Gastrocnemius medialis (tissue), 4 donors: Measurements from ENCODE around the gene MYCBP. TPM values are rescaled to one million over a fixed set of nuclear protein-coding genes. Genes with fewer than 3 reads are reported as not detected.
A peak's percentile ranks its signal among the peaks of the same experiment; 100 is the strongest.

Source experiments
- ATAC-seq, 2 donors: fragments of 150-250 bp; one replicate each; pipeline ENCODE4 v1.9.1; 2016
- DNase-seq, 2 donors: peaks; one replicate each; pipeline ENCODE4 v3.0.0-alpha.2; 2019
- H3K27ac ChIP-seq, 4 donors: fragments of 200-600 bp; sonication (generic); 1 replicate in 1 of 4; 2 replicates in 3 of 4; pipeline ENCODE4 v1.5.1; 2016 to 2018; ENCODE audit warnings: mild to moderate bottlenecking in 2 of 4, moderate library complexity in 1 of 4
- H3K27me3 ChIP-seq, 3 donors: fragments of 200-600 bp; sonication (generic) in 2 of 3; 1 replicate in 1 of 3; 2 replicates in 2 of 3; pipeline versions ENCODE4 v1.5.1 to v1.6.0; 2016 to 2019; ENCODE audit warnings: mild to moderate bottlenecking in 1 of 3, moderate library complexity in 1 of 3
- H3K36me3 ChIP-seq, 2 donors: fragments of 200-600 bp; sonication (generic) in 1 of 2; one replicate each; pipeline ENCODE4 v1.5.1; 2017 to 2018
- H3K4me1 ChIP-seq, 2 donors: fragments of 200-600 bp; sonication (generic) in 1 of 2; one replicate each; pipeline ENCODE4 v1.5.1; 2016 to 2017; ENCODE audit warnings: mild to moderate bottlenecking in 2 of 2
- H3K4me3 ChIP-seq, 4 donors: fragments of 200-600 bp; sonication (generic) in 3 of 4; 1 replicate in 1 of 4; 2 replicates in 3 of 4; pipeline ENCODE4 v1.5.1; 2016 to 2019; ENCODE audit warnings: mild to moderate bottlenecking in 2 of 4
- H3K9me3 ChIP-seq, 3 donors: fragments of 200-600 bp; sonication (generic) in 2 of 3; 1 replicate in 1 of 3; 2 replicates in 2 of 3; pipeline ENCODE4 v1.5.1; 2016 to 2019
- POLR2A ChIP-seq, 2 donors: fragments of 450-650 bp; IDR thresholded peaks; one replicate each; pipeline ENCODE4 v1.6.1; 2017; ENCODE audit warnings: antibody characterized with exemption in 2 of 2, mild to moderate bottlenecking in 2 of 2, moderate library complexity in 2 of 2
- in situ Hi-C, 4 donors: fragments of 200-750 bp; cut with MboI; loops; one replicate each; pipeline versions ENCODE4 v1.15.0 to v1.8.0; 2017; ENCODE audit warnings: low sequenced_read_pairs in 4 of 4
- intact Hi-C: fragments of 100-400 bp; cut with DNase I; formaldehyde crosslinking; loops from one replicate; pipeline ENCODE4 v1.15.1; 2023; ENCODE audit warnings: low total_unique reads
- total RNA-seq, 4 donors: library from RNA; depleted of rRNA; stranded (reverse); fragments of >200 nt; gene quantifications; one replicate each; pipeline versions ENCODE4 v1.1.0 to v1.2.3, GENCODE V29; 2016
- TF ChIP-seq, protein P1 (sequence below), 5 experiments: fragments of 450-650 bp in 3 of 5; fragments of 200-600 bp in 2 of 5; sonication (generic) in 2 of 5; IDR thresholded peaks in 4 of 5; conservative IDR thresholded peaks in 1 of 5; 1 replicate in 4 of 5; 2 replicates in 1 of 5; pipeline ENCODE4 v1.5.1; 2016 to 2019; ENCODE audit warnings: antibody characterized with exemption in 5 of 5, mild to moderate bottlenecking in 3 of 5, moderate library complexity in 3 of 5

MYCBP gene
- total RNA-seq, 4 donors from 2014 or later = 9.8 to 22.3 (median 13.5) TPM

DNA sequence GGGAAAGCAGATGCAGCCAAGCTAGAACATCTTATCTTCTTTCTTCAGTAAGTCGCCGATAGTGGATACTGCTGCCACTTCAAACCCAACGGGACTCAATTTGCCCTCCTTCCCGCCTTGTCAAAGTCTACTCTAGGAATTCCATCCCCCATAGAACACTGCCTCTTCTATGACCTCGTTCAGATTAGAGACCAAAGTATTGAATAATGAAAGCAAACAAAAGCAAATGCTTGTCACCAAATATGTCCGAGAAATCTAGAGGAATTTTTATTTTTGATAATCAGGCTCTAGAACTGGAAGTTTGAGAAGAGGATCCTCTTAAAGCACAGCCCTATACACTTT lies 12.7 kb downstream of the MYCBP start:
- H3K4me1 ChIP-seq = peaks cover 45 to 65% of the 10 kb centered on the region in 2 donors
- peak overlapping the region; percentile 88 to 95 (median 93) for H3K27ac ChIP-seq
- peak overlapping the region; percentile 75 to 95 (median 86) for H3K4me3 ChIP-seq
- DNase-seq (no peak), ATAC-seq (no peak)
- H3K9me3 ChIP-seq = no peaks in the 10 kb centered on the region
- no peaks in the 10 kb centered on the region for H3K27me3 ChIP-seq
- intact Hi-C loops (no loop called here), in situ Hi-C loops (loop anchor here in 3 of 4 donors (10.0 to 25.0 kb wide), 3 partner anchors 134 to 227 kb away; partner anchors contain the start of gene AKIRIN1 (in 1 of the 3))
- TF ChIP-seq, protein P1, sequence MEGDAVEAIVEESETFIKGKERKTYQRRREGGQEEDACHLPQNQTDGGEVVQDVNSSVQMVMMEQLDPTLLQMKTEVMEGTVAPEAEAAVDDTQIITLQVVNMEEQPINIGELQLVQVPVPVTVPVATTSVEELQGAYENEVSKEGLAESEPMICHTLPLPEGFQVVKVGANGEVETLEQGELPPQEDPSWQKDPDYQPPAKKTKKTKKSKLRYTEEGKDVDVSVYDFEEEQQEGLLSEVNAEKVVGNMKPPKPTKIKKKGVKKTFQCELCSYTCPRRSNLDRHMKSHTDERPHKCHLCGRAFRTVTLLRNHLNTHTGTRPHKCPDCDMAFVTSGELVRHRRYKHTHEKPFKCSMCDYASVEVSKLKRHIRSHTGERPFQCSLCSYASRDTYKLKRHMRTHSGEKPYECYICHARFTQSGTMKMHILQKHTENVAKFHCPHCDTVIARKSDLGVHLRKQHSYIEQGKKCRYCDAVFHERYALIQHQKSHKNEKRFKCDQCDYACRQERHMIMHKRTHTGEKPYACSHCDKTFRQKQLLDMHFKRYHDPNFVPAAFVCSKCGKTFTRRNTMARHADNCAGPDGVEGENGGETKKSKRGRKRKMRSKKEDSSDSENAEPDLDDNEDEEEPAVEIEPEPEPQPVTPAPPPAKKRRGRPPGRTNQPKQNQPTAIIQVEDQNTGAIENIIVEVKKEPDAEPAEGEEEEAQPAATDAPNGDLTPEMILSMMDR (IDR thresholded peaks at IDR 0.05 in 4 of 5, conservative IDR thresholded peaks at IDR 0.05 in 1 of 5) = no peak
- no peak for TF ChIP-seq POLR2A (IDR thresholded peaks at IDR 0.05)
- H3K36me3 ChIP-seq = peaks cover 0 to 16% of the 10 kb centered on the region in 2 donors

DNA sequence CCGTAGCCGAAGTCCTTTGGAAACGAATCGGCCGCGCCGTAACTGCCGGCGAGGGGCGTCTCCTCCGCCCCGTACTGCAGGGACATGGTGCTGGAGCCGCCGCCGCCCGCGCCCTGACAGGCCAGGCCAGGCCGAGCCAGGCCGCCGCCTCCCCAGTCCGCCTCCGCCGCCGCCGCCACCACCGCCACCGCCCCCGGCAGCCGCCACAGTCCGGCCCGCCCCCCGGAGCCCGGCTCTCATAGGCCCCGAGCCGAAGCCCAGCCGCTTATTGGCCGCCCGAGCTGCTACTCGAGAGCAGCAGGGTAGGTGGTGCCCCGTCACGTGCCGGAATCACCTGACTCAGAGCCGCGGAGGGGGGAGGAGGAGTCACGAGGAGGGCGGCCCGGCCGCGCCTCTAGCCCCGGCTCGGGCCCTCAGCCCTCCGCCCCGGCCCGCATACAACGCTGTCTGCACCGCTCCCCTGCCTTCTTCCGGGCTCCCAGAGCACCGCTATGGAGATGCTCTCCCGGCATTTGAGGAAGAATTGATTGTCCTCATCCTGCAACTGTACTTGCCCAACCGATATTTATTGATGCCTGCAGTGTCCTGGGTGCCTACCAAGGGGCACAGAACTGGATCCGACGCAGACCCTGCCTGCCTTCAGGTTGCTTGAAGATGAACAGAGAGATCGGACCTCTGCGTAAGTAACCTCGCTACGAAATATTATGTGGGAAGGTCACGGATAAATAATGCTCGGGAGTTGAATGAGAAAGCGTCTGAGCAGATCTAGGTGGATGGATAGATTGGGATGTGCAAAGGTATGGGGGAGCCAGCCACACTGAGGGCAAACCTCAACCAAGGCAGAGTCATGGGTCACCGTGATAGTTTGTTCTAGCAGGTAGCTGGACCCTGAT lies 13.3 kb downstream of the MYCBP start, which contains the start of gene RRAGC:
TSS of gene RRAGC (minus strand) at position 212 of the 893 bp plus-strand sequence. CDS start at position 86, 126 bp downstream.
- peak within 1 kb of the TSS; percentile 93 to 96 (median 94) for H3K27ac ChIP-seq
- DNase-seq = peak; percentile 100
- peak within 1 kb of the TSS; percentile 75 to 95 (median 86) for H3K4me3 ChIP-seq
- in situ Hi-C loops = loop anchor here in 3 of 4 donors (10.0 to 25.0 kb wide), 3 partner anchors 135 to 227 kb away; partner anchors contain the start of gene AKIRIN1 (in 1 of the 3)
- no peaks in the 10 kb centered on the region for H3K9me3 ChIP-seq
- H3K4me1 ChIP-seq = peaks cover 45 to 65% of the 10 kb centered on the region in 2 donors
- intact Hi-C loops = loop anchor here (1.0 to 10.0 kb wide), 5 partner anchors 13 to 1051 kb away; partner anchors contain the start of genes AKIRIN1, MYCBP, NDUFS5 and YRDC
- TF ChIP-seq, protein P1 (IDR thresholded peaks at IDR 0.05 in 4 of 5, conservative IDR thresholded peaks at IDR 0.05 in 1 of 5) = peak in 1 of 5 experiments; percentile 24
- TF ChIP-seq POLR2A (IDR thresholded peaks at IDR 0.05) = peak; percentile 91 to 94
- peak; percentile 90 for ATAC-seq
- H3K27me3 ChIP-seq = no peaks in the 10 kb centered on the region
- H3K36me3 ChIP-seq = peaks cover 0 to 22% of the 10 kb centered on the region in 2 donors

DNA sequence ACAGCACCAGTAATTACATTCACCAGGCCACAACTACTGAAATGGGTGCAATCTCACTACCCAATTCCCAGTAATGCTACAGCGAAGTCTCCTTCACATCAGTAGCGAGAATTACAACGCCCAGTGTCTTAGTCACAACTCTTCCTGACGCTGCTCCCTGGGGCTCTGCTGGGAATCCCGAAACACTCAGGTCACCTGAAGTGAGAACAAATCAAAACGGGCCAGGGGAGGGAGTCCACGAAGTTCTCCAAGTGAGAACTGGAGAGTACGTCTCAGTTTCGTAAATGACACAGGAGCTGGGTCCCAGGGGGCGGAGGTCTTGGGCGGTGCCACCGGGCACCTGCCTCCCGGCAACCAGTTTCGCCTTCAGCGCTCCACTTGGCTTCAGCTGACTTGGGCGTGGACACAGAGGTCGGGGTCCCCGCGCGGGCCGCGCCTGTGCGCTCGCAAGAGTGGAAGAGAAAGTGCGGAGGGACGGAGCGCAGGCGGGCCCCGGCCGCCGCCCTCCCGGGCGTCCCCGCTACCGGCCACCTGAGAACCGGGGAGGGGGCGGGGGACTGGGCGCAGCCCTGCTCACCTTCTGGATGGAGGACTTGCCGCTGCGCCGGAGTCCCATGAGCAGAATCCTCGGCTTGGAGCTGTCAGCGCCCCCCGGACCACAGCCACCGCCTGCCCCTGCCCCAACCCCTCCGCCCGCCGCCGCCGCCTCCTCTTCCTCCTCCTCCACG lies 14.2 kb downstream of the MYCBP start:
- ATAC-seq (peak; percentile 63 to 64), DNase-seq (peak; percentile 73 to 75)
- intact Hi-C loops = loop anchor here (1.0 to 10.0 kb wide), 5 partner anchors 14 to 1050 kb away; partner anchors contain the start of genes AKIRIN1, MYCBP, NDUFS5 and YRDC

DNA sequence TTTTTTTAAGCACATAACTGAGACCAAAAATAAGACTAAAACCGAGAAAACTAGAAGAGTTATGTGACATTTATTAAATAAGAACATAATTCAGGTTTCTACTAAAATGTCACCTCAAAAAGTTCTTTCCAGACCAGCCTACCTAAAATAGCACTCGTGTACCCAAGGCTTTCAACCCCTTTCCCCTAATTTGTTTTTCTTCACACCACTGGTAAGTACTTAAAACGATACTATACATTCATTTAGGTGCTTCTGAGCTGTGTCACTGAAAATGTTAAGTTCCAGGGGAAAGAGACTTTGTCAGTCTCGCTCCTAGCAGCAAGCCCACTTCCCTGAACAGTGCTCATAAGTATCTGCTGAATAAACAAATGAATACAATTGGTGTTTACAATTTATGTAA lies 20.4 kb downstream of the MYCBP start:
- DNase-seq = no peak
- in situ Hi-C loops (loop anchor here in 3 of 4 donors (25.0 kb wide), 2 partner anchors 160 to 235 kb away; no protein-coding TSS in a partner anchor), intact Hi-C loops (loop anchor here (10.0 kb wide), 1 partner anchor 332 kb away; no protein-coding TSS in a partner anchor)
- Histone ChIP-seq H3K4me1 (peaks cover 7 to 15% of the 10 kb centered on the region in 2 donors), H3K27me3 (no peaks in the 10 kb centered on the region), H3K36me3 (peaks cover 0 to 78% of the 10 kb centered on the region in 2 donors), H3K4me3 (no peak overlapping the region), H3K27ac (no peak overlapping the region), H3K9me3 (no peaks in the 10 kb centered on the region)
- ATAC-seq = no peak
- no peak for TF ChIP-seq POLR2A (IDR thresholded peaks at IDR 0.05)
- TF ChIP-seq, protein P1 (IDR thresholded peaks at IDR 0.05 in 4 of 5, conservative IDR thresholded peaks at IDR 0.05 in 1 of 5) = no peak

More for the DNA sequence above, 14.2 kb downstream of the MYCBP start:
- peak overlapping the region; percentile 93 to 96 (median 94) for H3K27ac ChIP-seq
- peak overlapping the region; percentile 73 to 95 (median 80) for H3K4me3 ChIP-seq
- H3K4me1 ChIP-seq = peaks cover 42 to 58% of the 10 kb centered on the region in 2 donors
- no peaks in the 10 kb centered on the region for H3K27me3 ChIP-seq
- TF ChIP-seq POLR2A (IDR thresholded peaks at IDR 0.05) = peak in 1 of 2 donors; percentile 16
- TF ChIP-seq, protein P1 (IDR thresholded peaks at IDR 0.05 in 4 of 5, conservative IDR thresholded peaks at IDR 0.05 in 1 of 5) = no peak
- no peaks in the 10 kb centered on the region for H3K9me3 ChIP-seq
- peaks cover 0 to 30% of the 10 kb centered on the region in 2 donors for H3K36me3 ChIP-seq
- in situ Hi-C loops = loop anchor here in 3 of 4 donors (25.0 kb wide), 2 partner anchors 153 to 228 kb away; no protein-coding TSS in a partner anchor
